NCI-H526 (cell line): ENCODE measurements around the gene ANO2.
"Not testable (repeated sequence)": the region's sequence is repeated elsewhere in the genome, so short reads cannot be mapped to it uniquely, and the experiment has no call there.

Source experiments
- DNase-seq, 2 experiments: peaks; one replicate each; lab custom pipeline; 2025; lab: John Stamatoyannopoulos, UW

The ANO2 gene

DNA sequence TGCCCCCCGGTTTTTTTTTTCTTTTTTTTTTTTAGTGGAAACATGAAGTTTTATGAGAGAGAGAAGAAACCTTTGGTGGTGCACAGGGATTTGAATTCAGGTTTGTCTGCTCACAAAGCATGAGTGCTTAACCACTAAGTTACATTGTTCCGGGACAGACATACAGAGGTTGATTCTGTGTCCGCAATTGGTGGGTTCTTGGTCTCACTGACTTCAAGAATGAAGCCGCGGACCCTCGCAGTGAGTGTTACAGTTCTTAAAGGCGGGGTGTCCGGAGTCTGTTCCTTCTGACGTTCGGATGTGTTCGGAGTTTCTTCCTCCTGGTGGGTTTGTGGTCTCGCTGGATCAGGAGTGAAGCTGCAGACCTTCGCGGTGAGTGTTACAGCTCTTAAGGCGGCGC lies 57.2 kb downstream of the ANO2 start:
- not testable (repeated sequence) for DNase-seq

DNA sequence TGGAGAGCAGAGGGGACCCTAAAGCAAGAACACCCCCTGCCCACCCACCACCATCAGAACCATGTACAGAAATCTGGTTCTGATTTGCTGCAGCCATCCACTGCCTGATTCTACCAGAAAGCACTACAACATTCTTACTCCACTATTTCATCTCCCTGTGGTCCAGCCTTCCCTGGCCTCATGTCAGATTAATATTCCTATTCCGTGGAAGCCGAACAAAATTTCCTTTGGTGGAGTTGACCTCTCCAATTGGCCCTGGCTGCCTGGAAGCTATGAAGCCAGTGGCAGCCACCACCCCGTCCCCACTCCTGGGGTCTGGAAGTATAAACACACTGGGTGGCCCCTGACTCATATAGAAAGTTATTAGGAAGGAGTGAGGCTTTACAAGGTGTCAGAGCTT lies 60.2 kb downstream of the ANO2 start:
- no peak for DNase-seq

DNA sequence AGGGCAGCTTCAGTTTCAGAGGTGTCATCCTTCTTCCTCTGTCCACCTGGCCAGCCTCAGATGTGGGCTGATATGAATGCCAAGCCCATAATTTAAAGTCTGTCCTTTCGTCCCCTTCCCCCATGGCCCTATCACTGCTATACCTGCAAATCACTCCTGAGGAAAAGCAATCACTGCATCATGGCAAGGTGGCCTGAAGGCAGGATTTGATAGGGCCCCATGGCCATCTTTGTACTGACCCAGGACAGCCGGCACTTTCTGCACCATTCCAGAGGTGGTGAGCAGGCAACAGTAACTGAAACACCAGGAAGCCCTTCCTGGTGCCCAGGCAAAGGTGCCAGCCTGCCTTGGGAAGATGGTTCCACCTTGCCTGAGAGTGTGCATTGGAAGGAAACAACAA lies 60.8 kb downstream of the ANO2 start:
- no peak for DNase-seq

DNA sequence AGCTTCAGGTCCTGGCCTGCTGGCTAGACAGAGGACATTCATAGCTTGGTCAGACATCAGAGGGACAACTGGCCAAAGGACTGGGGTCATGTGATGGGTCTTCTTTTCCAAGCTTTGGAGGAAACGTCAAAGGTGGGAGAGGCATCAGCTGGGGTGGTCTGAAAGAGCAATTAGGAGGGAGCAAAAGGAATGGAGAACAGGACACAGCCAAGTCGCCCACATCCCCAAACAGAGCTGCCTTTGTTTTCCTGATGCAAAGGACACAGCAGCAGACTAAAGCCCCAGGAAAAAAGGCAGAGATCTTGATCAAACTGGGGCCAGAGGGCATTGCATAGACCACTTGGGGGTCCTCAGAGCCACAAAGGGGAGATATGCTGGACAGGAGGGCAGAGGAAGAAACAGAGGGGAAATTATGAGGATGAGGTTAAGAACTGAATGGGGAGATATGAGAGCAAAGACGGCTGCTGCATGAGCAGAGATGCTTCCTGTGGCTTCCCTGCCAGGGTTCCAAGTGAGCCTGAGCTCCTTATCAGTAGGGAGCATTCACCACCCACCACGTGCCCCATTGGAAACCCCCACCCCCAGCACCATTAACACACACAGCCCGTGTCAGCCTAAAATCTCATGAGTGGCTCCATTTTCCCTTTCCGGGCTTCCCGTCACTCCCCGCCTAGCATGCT lies 62.4 kb downstream of the ANO2 start:
- no peak for DNase-seq

DNA sequence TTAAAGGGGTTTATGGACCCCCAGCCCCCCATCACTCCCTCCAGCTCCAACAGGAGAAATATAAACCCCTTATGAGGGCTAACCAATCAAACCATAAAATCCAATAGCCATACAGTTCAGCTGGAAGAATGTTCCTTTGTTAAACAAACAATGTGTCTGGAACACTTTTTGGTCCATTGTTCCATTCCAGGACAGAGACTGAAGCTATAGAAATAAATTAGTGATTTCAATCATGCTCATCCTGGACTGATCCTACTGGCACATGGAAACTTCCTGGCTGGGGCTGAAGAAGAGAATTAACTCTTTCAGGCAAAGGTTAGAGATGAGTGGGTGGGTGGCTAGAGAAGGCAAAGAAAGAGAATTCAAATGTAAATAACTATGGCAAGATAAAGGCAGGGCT lies 63.4 kb downstream of the ANO2 start:
- DNase-seq = no peak

DNA sequence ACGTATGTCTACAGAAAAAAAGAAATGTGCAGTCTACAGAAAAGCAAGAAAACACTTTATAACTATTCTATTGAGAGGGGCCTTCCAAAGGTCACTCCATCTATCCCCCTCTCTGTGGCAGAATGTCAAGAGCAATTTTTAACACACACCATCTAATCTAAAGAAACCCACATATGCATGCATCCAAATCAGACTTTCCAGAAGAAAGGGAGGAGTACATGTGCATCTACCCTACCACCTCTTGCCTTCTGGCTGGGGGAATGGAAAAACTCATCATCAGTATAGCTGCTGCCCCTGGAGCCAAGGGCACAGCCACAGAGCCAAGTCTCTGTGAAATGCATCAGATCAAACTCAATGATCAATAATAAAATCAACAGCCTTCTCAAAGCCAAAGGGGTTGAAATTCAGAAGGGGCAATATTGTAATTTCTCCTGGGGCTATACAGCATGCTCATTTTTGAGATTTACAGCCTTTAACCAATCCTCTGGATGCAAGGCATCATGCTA lies 63.9 kb downstream of the ANO2 start:
- no peak for DNase-seq

DNA sequence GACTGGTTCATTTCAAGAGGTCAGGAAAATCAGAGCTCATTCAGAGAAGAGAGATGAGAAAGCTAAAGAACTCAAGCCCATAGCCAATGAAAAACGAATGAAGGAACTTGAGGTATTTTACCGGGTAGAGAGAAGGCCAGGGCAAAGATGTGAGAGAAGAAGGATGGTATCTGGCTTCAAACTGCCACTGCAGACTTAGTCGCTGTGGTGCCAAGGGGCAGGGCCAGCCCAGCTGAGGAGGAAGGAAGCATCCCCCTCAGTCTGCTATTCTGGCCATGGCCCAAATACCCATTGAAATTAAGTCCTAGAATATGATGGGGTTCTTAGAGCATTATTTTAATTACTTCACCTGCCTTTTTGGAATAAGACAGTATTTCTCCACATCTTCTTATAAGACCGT lies 69.2 kb downstream of the ANO2 start:
- DNase-seq = no peak

DNA sequence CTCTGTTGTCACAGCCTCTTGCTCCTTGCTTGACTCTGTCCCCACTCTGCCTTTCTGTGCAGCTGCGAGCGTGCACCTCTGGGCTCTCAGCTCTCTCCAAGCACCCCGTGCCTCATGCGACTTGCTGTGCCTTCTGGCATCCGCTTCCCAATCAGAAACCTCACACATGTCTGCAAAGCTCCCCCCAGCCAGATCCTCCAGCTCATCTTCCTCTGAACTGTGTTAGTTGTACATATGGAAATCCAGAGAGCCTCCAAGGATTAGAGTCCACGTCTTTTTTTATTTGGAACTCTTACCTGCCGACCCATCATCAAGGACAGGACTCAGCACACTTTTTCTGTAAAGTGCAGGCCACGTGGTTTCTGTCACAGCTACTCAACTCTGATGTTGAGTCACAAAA lies 70.5 kb downstream of the ANO2 start:
- DNase-seq = no peak

DNA sequence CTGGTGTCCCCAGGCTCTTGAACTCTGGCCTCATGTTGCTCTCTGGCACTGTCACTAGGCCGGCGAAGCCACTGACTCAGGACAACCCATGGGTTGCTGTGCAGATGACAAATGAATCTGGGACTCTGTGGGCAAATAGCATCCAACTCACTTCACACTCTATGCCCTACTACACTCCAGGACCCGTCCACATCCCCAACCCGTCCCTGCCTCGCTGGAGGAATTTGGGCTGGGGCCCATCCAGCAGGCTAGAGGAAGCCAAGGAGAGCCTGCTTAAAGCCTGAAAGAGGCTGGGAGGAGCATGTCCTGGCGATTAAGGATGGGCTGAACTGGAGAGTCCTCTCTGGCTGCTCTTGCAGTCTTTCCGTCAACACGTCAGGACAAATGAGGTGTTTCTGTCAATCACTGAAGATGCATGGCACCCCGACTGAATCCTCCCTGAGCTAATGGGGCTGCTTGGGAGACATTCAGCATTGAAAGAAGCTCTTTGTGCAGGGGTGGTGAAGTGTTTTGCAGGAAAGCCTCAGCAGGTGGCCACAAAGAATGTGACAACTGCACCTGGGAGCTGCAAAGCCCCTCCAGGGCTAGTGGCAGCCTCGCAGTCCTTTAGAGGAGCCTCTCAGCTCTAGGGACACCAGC lies 71.7 kb downstream of the ANO2 start:
- DNase-seq = no peak

DNA sequence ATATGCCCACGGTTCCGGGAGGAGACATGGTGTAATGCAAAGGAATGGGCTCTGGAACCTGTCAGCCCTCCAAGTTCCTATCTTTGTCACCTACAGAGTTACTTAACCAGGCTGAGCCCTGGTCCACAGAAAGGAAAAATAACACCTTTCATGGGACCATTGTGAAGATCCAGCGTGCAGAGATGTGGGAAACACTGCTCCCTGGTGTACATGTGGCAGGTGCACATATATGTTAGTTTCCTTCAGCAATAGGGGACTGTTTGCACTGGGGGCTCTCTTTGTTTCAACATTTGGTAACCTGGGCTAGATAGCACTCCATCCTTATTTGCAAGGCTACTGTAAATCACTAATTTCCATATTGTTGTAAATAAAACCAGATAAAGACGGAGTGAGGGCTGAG lies 72.3 kb downstream of the ANO2 start:
- peak in 1 of 2 experiments; percentile 45 for DNase-seq

DNA sequence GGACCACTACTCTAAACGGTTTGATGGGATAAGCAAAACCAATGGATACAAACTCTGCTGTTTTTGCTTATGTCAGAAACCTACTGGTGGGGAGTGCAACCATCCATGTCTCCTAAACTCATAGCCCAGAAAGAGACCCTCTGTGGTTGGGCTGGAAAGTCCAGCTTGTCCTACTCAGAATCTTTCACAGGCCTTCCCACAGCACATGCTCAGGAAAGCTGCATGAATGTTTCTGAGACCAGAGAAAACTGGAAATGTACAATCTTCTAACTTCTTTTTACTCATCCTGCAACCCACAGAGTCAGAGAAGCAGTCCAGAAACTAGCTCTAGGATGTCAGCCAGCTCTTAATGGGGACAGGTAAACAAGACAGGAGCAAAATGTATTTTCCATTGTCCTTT lies 73.3 kb downstream of the ANO2 start:
- DNase-seq = no peak

DNA sequence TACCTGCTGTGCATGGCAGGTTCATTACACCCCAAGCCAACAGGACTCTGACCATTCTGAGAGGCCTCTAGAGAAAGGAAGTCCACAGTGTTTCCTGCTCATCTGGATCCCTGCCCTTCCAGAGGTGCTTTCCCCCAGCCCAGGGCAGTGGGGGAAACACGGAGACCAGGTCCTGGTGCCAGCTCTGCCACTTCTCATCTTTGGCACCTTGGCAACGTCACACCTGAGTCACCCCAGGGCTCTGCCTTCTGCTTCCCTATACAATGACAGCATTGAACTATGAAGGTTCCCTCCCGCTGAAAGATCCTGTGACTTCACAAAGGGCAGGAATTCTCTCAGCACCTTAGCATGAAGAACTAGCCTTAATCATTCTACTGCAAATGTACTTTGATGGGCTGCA lies 74.9 kb downstream of the ANO2 start:
- DNase-seq = no peak

DNA sequence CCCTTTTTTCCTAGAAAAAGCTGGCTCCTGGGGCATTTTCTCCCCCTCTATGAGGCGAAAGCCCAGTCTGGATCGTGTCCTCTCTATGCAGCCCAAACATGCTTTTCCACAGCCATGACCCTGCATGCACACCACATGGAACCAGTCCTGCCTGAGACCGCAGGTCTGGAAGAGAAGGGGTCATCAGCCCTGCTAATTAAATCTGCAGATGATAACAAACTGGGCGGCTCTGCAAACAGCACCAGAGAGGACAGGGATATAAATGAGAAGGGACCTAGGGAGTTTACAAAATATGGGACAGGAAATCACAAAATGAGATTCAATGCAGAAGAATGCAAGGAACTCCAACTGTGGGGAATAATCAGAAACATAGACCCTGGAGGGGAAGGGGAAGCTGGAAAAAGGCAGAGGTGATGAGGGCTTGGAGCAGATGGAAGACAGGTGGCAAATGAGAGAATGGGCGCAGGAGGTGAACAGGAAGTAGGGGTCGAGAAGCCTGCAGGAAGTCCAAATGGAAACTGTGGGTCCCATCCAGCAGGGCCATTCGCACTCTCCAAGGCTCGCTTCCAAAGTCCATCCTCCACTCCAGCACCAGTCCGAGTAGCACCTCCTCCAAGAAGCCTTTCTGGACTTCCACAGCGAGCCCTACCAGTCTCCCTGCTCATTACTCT lies 76.3 kb downstream of the ANO2 start:
- no peak for DNase-seq

DNA sequence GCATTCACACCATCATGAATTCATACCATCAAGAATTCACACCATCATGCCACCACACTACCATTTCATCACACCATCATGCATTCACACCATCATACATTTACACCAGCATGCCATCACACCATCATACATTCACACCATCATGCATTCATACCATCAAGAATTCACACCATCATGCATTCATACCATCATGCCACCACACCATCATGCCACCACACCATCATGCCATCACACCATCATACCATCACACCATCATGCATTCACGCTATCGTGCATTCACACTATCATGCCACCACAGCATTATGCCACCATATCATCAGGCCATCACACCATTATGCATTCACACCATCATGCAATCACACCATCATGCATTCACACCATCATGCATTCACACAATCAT lies 79.7 kb downstream of the ANO2 start:
- DNase-seq = no peak

DNA sequence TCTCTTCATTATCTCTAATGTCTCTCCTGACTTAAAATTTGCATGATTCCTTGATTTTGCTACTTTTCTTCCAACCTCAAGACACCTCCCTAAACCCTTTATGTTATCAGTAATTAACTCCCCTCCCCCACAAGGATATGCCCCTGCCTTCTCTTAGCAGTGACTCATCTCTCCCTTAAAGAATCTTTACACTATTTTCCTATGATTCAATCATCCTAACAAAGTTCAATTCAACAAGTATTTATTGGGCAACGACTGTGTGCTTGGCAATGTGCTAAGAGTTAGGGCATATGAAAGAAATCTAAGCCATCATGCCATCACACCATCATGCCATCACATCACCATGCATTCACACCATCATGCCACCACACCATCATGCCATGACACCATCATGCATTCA lies 80.1 kb downstream of the ANO2 start:
- no peak for DNase-seq

DNA sequence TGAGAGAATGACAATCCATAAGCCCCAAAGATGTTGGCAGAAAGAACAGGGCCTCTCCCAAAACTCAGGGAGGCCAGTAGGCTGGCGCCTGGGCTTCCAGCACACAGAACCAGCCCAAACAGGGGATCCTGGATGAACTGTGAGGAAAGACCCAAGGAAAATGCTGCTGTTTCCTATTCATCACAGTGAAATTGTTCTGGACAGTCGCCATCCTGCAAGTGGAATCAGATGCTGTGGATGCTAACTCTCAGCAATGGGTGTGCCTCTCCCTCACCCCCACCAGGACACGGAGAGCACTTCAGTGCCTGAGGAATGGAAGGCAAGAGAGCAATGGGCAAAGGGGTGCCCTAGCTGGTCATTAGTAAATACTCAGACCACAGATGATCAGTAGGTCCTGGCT lies 80.8 kb downstream of the ANO2 start:
- DNase-seq = no peak

DNA sequence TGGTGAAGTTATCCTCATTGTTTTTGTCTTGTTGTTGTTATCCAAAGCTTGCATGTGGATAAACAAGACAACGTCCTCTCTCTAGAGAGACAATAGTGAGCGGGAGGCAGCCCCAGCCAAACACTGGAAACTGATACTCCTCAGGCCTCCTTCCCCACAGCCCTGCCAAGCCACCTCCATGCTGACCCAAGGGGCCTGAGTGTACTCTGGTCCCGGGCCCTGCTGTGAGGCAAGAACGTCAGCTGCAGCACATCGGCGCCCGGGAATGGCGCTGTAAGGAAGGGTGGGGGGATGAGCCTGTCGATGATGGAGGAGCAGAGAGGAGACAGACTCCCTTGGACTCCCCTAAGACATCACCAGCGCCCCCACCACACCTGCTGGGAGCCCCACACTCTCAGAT lies 83.6 kb downstream of the ANO2 start:
- no peak for DNase-seq

DNA sequence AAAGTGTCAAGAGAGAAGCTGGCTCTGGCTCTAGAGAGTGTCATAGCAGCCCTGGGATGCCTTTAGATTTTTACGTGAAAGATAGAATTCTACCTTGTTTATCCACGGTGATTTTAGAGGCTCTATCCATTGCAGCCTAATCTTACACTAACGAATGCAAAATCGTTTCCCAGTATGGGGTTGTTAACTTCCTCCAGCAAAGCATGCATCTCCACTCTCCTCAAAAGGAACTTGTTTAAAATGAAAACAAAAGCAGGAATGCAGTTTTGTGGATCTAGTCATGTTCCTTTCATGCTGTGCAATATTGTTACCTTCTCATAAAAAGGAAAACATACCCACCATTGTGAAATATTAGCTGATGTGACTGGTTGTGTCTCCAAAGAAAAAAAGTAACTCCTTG lies 88.4 kb downstream of the ANO2 start:
- DNase-seq = no peak

DNA sequence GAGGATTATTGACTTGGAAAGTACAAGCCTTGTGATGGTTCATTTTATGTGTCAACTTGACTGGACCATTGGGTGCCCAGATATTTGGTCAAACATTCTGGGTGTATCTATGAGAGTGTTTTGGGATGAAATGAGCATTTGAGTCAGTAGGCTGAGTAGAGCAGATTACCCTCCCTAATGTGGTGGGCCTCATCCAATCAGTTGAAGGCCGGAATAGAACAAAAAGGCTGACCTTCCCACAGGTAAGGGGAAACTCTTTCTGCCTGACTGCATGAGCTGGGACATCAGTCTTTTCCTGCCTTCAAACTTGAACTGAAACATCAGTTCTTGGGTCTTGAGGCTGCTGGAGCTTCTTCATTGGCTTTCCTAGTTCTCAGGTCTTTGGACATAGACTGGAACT lies 98.1 kb downstream of the ANO2 start:
- DNase-seq = no peak

DNA sequence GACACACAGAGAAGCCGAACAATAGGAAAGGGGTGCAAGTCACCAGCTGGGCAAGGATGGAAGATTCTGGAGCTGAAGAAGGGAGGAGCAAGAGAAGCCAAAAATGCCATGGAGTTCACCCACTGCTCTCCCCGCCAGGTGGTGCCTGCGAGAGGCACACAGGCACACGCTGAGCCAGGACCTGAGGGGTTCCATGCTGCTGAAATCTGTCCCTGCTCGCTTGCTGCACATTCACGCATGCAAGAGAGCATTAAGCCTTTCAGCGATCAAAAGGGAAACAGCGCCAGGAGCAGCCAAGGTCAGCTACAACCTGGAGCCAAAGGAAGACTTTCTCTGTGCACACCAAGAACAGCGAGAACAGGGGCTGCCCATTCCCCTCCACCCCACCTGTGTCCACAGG lies 104.1 kb downstream of the ANO2 start:
- DNase-seq = no peak

DNA sequence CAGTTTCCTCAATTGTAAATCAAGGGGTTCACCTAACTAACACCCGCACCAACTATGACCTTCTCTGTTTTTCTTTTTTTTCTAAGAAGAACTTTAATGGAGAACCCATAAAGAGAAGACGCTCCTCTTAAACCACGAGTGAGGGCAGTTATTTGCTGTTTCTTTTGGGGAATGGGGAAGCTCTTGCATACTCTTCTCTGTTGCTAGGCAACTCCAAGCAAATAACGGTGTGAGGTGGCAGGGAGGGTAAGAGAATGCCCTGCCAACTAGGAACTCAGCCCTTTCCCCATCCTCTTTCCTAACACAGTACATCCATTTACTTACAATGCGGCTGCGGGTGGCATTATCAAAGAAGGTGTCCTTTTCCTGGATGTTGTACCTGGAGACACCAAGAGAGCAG lies 114.9 kb downstream of the ANO2 start:
- no peak for DNase-seq

DNA sequence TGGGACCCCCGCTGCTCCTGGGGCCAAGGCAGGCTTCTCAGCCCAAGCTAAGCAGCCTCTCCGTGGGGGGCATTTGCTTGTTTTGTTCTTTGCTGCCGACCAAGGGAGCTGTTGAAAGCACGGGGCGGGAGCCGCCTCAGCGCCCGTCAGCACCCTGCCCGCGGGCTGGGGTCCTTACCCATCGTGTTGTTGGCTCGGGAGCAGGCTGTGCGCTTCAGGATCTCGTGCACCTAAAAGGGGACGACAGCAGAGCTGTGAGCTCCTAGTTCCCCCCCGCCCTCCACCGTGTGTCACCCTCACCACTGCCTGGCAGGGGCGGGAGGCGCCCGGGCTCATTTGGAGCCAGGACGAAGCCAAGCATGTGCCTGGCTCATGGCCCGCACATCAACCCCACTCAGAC lies 117.5 kb downstream of the ANO2 start:
- no peak for DNase-seq

DNA sequence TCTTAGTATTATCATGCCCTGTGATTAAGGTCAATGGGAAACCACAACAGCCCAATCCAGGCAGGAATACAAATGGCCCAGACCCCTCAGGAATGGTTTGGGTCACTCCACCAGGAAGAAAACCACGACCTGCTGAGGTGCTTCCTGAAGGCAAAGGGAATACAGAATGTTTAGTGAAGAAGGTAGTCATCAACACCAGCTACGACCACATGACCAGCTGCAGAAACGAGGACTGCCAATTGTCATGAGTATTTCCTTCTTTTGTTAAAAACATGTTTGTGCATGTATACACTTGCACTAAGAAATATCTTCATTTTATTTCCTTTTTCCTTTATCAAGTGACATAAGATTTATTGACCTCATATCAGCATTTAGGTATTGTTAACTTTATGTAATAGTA lies 119.3 kb downstream of the ANO2 start:
- not testable (repeated sequence) for DNase-seq
